Adrenal gland (tissue), 12 donors: ENCODE results near the gene TPGS2. TPM values are rescaled to one million over a fixed set of nuclear protein-coding genes. Genes with fewer than 3 reads are reported as not detected.
"Not testable (repeated sequence)": the region's sequence is repeated elsewhere in the genome, so short reads cannot be mapped to it uniquely, and the experiment has no call there.

ENCODE experiments used
- DNase-seq, 7 donors: peaks; one replicate each; pipeline ENCODE4 v3.0.0-alpha.2; 2019 to 2020
- H3K27ac ChIP-seq, 5 donors: fragments of 200-600 bp; sonication (generic) in 4 of 5; 1 replicate in 3 of 5; 2 replicates in 2 of 5; pipeline versions ENCODE4 v1.5.1 to v1.8.0; 2016 to 2020; ENCODE audit warnings: mild to moderate bottlenecking in 1 of 5
- H3K27me3 ChIP-seq: fragments of 200-600 bp; 2 replicates; pipeline ENCODE4 v1.8.0; 2021
- H3K36me3 ChIP-seq, 2 donors: fragments of 200-600 bp; replicated peaks in 1 of 2; 1 replicate in 1 of 2; 2 replicates in 1 of 2; pipeline versions ENCODE4 v1.5.1 to v1.8.0; 2018 to 2022
- H3K4me1 ChIP-seq, 2 donors: fragments of 200-600 bp; replicated peaks in 1 of 2; 1 replicate in 1 of 2; 2 replicates in 1 of 2; pipeline versions ENCODE4 v1.5.1 to v1.8.0; 2018 to 2021
- H3K4me3 ChIP-seq, 4 donors: fragments of 200-600 bp; sonication (generic) in 3 of 4; one replicate each; pipeline ENCODE4 v1.5.1; 2016 to 2018
- H3K9me3 ChIP-seq, 3 donors: fragments of 200-600 bp; sonication (generic) in 1 of 3; replicated peaks in 1 of 3; 1 replicate in 2 of 3; 2 replicates in 1 of 3; pipeline versions ENCODE4 v1.5.1 to v1.8.0; 2016 to 2021
- POLR2A ChIP-seq, 2 donors: fragments of 450-650 bp; IDR thresholded peaks; one replicate each; pipeline ENCODE4 v1.6.1; 2017; ENCODE audit warnings: antibody characterized with exemption in 2 of 2, mild to moderate bottlenecking in 2 of 2, moderate library complexity in 1 of 2
- WGBS, 4 donors: extraction: QIAGEN DNeasy Blood & Tissue Kit in 2 of 4; methylation state at CpG; one replicate each; pipeline versions ENCODE4 v1.1.5 to v1.1.7; 2013 to 2017; 5-methylcytosine and 5-hydroxymethylcytosine counted together
- intact Hi-C, 2 donors: fragments of 100-400 bp; cut with DNase I; formaldehyde crosslinking; loops; one replicate each; pipeline versions ENCODE4 v1.14.1 to v1.15.0; 2022 to 2023
- polyA plus RNA-seq, 3 donors: library from polyadenylated mRNA; stranded (reverse); fragments of 200-250 nt in 2 of 3; fragments of 350-450 nt in 1 of 3; fragmentation: Illumina TruSeq in 1 of 3; extraction: RNeasy Lipid Tissue Mini Kit (QIAGEN cat#74804) in 1 of 3; gene quantifications; one replicate each; pipeline ENCODE4 v1.2.3, GENCODE V29; 2013 to 2014
- total RNA-seq, 9 donors: library from RNA; depleted of rRNA in 4 of 9; stranded (reverse); fragments of >200 nt in 4 of 9; fragments of 120-200 nt in 1 of 9; fragmentation: NEBNext Ultra II Directional in 1 of 9; extraction: Animal tissue kit (Norgen Biotek cat#: 25700) in 1 of 9; gene quantifications; one replicate each; pipeline versions ENCODE4 v1.1.0 to v1.2.4, GENCODE V29; 2013 to 2023
- TF ChIP-seq, protein P1 (sequence below), 6 experiments: fragments of 450-650 bp in 4 of 6; fragments of 200-600 bp in 2 of 6; sonication (generic) in 1 of 6; IDR thresholded peaks; 1 replicate in 5 of 6; 2 replicates in 1 of 6; pipeline versions ENCODE4 v1.5.1 to v1.8.0; 2016 to 2021; ENCODE audit warnings: antibody characterized with exemption in 6 of 6, mild to moderate bottlenecking in 2 of 6, moderate library complexity in 1 of 6
- donor health status: healthy with polysubstance abuse.
- donor health status: Bipolar disorder and iron deficiency.
- donor health status: DM: yes; HTN: yes; CAD: no.
- donor health status: DM: no; HTN: no; CAD: no.
- donor health status: DM: no; HTN: no; CAD: no.
- donor health status: DM: yes; HTN: yes; CAD: no.

TPGS2 gene
- total and polyA plus RNA-seq, 12 donors, result 35.3 to 247 (median 87.9) TPM

DNA sequence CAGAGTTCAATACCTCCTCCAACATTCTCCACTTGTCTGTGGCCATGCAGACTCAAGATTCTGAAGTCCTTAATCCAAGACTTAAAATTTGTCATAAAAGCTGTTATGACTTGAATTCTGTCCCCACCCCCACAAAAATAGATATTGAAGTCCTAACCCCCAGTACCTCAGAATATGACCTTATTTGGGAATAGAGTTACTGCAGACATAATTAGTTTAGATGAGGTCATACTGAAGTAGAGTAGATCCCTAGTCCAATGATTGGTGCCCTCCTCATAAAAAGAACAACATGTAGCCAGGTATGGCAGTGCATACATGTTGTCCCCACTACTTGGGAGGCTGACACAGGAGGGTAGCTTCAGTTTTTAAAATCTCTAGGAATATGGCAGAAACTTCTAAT, 9.2 kb downstream of the TPGS2 start:
- H3K36me3 ChIP-seq, result peaks cover 0 to 17% of the 10 kb centered on the region in 2 donors
- no peak overlapping the region for H3K27ac ChIP-seq
- H3K9me3 ChIP-seq, result no peaks in the 10 kb centered on the region
- no peak for TF ChIP-seq POLR2A (IDR thresholded peaks at IDR 0.05)
- TF ChIP-seq, protein P1, sequence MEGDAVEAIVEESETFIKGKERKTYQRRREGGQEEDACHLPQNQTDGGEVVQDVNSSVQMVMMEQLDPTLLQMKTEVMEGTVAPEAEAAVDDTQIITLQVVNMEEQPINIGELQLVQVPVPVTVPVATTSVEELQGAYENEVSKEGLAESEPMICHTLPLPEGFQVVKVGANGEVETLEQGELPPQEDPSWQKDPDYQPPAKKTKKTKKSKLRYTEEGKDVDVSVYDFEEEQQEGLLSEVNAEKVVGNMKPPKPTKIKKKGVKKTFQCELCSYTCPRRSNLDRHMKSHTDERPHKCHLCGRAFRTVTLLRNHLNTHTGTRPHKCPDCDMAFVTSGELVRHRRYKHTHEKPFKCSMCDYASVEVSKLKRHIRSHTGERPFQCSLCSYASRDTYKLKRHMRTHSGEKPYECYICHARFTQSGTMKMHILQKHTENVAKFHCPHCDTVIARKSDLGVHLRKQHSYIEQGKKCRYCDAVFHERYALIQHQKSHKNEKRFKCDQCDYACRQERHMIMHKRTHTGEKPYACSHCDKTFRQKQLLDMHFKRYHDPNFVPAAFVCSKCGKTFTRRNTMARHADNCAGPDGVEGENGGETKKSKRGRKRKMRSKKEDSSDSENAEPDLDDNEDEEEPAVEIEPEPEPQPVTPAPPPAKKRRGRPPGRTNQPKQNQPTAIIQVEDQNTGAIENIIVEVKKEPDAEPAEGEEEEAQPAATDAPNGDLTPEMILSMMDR (IDR thresholded peaks at IDR 0.05), result no peak
- H3K4me1 ChIP-seq, result no peaks in the 10 kb centered on the region
- DNase-seq, result no peak
- H3K4me3 ChIP-seq, result no peak overlapping the region
- no peaks in the 10 kb centered on the region for H3K27me3 ChIP-seq
- intact Hi-C loops, result no loop called here

DNA sequence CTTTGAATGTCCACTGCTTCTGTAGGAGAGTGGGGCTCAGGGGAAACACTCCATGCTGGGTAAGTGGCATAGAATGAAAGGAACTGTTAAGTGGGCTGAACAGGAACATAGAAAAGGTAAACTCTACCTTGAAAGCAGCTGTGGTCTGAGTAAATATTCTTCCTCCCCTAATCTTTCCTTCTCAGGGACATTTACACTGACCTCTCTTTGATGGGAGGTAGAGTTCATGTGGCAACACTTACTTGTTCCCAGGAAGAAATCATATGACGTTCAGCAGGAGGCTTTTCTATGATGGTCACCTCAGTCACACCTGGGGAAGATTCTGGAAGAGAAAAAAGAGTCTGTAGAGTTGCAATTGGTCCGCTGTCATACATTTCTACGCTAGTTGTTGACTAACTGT, 10.2 kb downstream of the TPGS2 start:
- WGBS, 4 donors, result 90 to 98% (median 95%) methylated on average over 3 of the region's 3 CpGs
- Histone ChIP-seq H3K9me3 (no peaks in the 10 kb centered on the region), H3K36me3 (peaks cover 0 to 17% of the 10 kb centered on the region in 2 donors), H3K4me1 (no peaks in the 10 kb centered on the region), H3K27me3 (no peaks in the 10 kb centered on the region), H3K27ac (no peak overlapping the region), H3K4me3 (no peak overlapping the region)
- TF ChIP-seq, protein P1 (IDR thresholded peaks at IDR 0.05), result no peak
- no peak for TF ChIP-seq POLR2A (IDR thresholded peaks at IDR 0.05)
- intact Hi-C loops, result no loop called here
- no peak for DNase-seq

DNA sequence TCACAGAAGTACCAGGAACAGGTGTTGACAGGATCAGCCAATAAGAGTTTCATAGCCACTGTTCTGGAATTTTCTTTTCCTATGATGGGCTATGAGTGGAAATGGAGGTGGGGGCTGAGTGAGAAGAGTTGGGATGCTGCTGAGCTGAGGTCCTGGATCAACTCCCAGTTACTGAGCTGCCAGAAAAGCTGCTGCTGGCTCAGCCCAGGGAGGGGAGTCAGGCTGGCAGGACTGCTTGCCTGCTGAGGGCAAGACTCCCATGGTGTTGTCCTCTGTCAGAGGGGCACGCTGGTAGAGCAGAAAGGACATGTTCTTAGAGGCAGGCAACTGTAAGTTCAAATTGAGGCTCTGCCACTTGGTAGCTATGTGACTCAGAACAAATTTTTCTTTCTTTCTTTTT, 11.8 kb downstream of the TPGS2 start:
- TF ChIP-seq, protein P1 (IDR thresholded peaks at IDR 0.05), result no peak
- TF ChIP-seq POLR2A (IDR thresholded peaks at IDR 0.05), result no peak
- 89 to 100% (median 97%) methylated on average over 1 of the region's 1 CpG for WGBS, 4 donors
- H3K27ac ChIP-seq, result no peak overlapping the region
- H3K9me3 ChIP-seq, result no peaks in the 10 kb centered on the region
- intact Hi-C loops, result no loop called here
- DNase-seq, result no peak
- no peak overlapping the region for H3K4me3 ChIP-seq
- H3K36me3 ChIP-seq, result peaks cover 0 to 17% of the 10 kb centered on the region in 2 donors
- H3K4me1 ChIP-seq, result peaks cover 5 to 13% of the 10 kb centered on the region in 2 donors
- H3K27me3 ChIP-seq, result no peaks in the 10 kb centered on the region

DNA sequence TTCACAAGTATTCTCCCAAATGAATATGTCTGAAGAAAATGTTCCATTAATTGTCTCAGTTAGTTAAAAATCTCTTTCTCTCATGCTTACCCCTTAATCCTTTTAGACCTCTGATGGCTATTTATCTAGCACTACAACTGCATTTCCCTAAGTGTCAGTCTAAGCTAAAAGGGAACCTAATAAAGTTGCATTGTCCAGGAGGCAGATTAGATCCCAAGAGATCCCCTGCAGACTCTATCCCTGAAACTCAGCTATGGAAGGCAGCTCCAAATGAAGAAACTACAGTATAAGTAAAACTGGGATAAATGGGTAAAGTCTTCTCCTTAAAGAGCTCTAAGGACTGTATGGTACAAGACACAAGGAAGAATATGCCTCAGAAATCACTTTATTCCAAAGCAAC, 12.7 kb downstream of the TPGS2 start:
- DNase-seq, H3K27ac ChIP-seq, H3K27me3 ChIP-seq, H3K9me3 ChIP-seq, intact Hi-C loops, H3K4me3 ChIP-seq: not testable (repeated sequence)
- peaks cover 10 to 22% of the 10 kb centered on the region in 2 donors for H3K4me1 ChIP-seq
- peaks cover 0 to 17% of the 10 kb centered on the region in 2 donors for H3K36me3 ChIP-seq

DNA sequence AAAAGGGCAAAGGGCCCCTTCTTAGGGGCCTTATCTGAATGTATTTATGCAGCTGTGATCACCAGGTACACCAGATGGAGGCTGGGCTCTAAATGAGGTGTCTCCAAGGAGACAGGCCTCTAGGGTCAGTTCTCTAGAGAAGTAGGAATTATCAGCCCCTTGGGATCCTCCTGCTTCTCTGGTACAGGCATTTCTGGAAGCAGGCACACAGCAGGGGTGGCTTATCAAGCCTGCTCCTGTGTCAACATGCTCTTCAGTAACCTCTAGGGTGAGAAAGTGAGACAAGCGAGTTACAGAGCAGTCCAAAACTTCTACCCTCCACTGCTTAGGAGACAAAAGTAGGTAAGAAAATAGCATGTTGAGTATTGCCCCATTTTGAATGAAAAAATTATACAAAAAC, 13.8 kb downstream of the TPGS2 start:
- intact Hi-C loops, result no loop called here
- H3K36me3 ChIP-seq, result peaks cover 0 to 17% of the 10 kb centered on the region in 2 donors

More for the DNA sequence above, 13.8 kb downstream of the TPGS2 start:
- DNase-seq, result no peak
- Histone ChIP-seq H3K9me3 (no peaks in the 10 kb centered on the region), H3K4me1 (peaks cover 10 to 23% of the 10 kb centered on the region in 2 donors), H3K27ac (peak overlapping the region in 1 of 5 donors; percentile 11), H3K4me3 (no peak overlapping the region), H3K27me3 (no peaks in the 10 kb centered on the region)
- WGBS, 4 donors, result 0 to 93% (median 59%) methylated on average over 1 of the region's 1 CpG
- TF ChIP-seq, protein P1 (IDR thresholded peaks at IDR 0.05), result no peak
- TF ChIP-seq POLR2A (IDR thresholded peaks at IDR 0.05), result no peak
